HG03432 (cell line): ENCODE measurements around the gene HYAL3.
"Not testable (repeated sequence)": the region's sequence is repeated elsewhere in the genome, so short reads cannot be mapped to it uniquely, and the experiment has no call there.

Experiments used
- ATAC-seq: cut with Tn5 transposase; IDR thresholded peaks from one replicate; pipeline ENCODE4 v1.9.1; 2021; ENCODE audit warnings: mild to moderate bottlenecking, moderate library complexity; ENCODE audit not compliant: unreplicated experiment

HYAL3 gene

DNA sequence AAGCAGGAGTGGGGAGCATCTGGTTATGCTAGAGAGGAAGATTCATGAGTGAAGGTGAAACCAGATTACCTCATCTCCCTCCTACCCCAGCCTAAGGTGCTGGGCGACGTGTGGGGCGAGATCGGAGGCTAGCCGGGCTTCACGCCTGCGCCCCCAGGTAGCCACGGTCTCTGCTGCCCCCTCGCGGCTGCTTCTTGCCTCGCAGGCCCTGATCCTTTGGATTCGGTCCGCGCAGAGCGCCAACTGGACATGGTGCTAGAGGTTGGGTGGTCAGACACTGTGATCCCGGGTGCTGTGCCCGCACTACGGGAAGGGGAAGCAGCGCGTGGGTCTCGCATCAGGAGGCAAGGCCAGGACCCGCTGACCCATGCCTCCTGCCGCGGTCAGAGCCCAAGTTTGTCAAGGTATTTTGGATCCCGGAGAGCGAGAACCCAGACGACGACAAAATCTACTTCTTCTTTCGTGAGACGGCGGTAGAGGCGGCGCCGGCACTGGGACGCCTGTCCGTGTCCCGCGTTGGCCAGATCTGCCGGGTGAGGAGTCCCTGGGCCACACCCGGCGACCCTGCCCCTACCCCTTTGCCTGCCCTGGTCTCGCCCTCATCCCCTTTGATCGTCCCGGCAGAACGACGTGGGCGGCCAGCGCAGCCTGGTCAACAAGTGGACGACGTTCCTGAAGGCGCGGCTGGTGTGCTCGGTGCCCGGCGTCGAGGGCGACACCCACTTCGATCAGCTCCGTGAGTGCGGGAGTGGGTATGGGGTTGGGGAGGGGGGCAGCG is 26.1 kb downstream of the HYAL3 start:
- peak; percentile 81 for ATAC-seq

DNA sequence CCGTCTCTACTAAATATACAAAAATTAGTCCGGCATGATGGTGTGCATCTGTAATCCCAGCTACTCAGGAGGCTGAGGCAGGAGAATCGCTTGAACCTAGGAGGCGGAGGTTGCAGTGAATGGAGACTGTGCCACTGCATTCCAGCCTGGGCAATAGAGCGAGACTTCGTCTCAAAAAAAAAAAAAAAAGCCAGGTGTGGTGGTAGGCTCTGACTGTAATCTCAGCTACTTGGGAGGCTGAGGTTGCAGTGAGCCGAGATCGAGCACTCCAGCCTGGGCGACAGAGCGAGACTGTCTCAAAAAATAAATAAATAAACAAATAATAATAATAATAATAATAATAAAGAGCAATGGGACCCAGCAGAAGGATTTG is 26.7 kb downstream of the HYAL3 start:
- not testable (repeated sequence) for ATAC-seq

DNA sequence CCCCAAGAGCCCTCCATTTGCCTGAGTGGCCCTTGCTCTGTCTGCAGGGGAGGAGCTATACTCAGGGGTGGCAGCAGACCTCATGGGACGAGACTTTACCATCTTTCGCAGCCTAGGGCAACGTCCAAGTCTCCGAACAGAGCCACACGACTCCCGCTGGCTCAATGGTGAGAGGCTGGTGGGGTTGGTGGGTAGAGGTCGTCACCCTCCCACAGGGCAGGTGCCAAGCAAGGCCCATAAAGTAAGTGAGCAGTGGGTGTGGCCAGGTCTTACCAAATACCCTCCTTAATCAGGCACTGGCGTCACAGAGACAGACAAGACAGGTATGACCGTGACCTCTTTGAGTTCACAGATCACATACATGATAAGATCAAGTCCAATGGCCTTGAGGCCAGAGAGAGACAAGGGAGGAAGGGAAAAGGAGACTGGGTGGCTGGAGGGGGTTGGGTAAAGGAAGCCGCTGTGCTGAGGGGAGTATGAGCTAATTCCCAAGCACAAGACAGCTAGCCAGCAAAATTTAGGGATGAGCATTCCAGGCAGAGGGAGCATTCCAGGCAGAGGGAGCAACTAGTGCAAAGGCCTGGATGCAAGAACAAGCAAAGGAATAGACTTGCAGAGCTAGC is 27.8 kb downstream of the HYAL3 start:
- no peak for ATAC-seq

DNA sequence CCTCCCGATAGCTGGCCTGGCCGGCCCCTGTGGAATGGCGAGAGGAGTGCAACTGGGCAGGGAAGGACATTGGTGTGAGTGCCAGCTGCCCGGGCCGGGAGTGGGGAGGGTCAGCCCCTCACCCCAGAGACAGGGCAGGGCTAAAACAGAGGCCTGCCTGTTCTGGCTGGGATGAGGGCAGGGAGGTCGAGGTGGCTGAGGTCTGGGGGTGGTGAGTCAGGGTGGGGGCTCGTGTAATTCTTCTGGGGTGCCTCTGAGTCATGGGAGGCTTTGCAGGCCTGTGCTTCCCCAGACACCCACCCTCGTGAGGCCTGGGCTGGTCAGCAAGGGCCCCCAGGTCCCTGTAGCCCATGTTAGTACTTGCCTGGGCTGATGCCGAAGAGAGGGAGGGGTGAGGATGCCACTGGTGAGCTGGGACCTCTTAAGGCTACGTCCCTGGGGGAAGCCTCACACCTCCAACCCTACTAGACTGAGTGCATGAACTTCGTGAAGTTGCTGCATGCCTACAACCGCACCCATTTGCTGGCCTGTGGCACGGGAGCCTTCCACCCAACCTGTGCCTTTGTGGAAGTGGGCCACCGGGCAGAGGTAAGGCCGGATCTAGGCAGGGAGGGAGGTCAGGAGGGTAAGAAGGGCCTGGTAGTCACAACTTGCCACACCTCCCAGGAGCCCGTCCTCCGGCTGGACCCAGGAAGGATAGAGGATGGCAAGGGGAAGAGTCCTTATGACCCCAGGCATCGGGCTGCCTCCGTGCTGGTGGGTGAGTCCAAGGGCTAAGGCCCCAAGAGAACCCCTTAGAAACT is 28.6 kb downstream of the HYAL3 start:
- no peak for ATAC-seq

DNA sequence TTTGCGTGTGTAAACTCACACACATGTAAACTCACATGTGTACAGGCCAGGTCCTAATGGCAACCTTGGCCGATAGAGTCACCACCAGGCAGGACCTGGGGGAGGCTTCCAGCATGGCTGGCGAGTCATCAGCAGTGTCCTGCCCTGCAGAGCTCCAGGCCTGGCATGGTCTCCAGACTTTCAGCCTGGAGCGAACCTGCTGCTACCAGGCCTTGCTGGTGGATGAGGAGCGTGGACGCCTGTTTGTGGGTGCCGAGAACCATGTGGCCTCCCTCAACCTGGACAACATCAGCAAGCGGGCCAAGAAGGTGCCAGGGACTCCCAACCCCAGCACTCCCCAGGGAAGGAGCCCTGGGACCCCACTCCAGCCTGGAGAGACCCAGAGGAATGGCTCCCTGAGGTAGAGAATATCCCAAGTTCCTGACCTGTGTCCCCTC is 29.2 kb downstream of the HYAL3 start:
- ATAC-seq: no peak

DNA sequence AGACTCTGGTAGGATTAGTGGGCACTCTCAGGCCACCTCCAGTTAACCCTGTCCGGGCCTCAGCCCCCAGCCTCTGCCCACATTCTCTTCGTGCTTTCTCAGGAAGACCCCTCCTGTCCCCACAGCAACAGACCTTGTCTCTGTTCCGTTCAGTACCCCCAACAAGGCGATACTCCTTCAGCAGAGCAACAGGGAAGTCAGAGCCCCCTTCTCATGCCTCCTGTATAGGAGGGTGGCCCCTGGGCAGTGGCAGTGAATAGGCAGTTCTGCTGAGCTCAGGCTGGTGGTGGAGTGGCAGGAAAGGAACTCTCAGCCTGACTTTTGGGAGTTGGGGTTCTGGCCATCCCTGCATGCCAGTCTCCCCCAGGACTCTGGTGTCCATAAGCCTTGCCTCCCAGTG is 29.7 kb downstream of the HYAL3 start:
- no peak for ATAC-seq

DNA sequence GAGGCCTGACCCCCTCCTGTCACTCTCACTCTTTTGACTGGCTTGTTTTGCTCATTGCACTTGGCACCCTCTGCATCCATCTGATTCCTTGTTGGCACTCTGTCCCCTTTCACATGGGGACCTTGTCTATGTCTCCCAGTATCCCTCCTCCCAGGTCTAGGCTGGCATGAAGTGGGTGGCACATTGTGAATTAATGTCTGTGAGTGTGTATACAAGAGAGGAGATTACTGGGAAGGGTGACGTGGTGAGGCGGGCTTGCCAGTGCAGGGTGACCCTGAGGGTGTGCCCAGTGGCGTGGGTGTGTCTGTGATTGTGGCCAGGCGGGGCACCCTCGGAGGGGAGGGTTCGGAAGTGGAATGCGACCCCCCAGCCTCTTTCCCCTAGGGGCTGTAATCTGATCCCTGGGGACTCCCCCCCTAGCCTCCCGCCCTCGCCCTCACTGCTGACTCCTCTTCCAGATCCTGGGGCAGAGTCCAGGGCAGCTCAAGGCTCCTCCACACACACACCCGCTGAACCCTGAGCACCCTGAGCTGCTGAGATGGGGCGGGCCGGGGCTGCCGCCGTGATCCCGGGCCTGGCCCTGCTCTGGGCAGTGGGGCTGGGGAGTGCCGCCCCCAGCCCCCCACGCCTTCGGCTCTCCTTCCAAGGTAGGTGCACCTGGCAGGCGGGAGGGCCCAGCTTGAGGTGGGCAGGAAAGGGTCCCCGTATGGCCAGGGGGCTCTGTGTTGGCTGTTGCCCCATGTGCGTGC is 30.3 kb downstream of the HYAL3 start, which contains the start of gene SEMA3B:
SEMA3B (plus strand) TSS at position 445 of the 749 bp plus-strand sequence; CDS start at position 539, 94 bp downstream.
- no peak for ATAC-seq

DNA sequence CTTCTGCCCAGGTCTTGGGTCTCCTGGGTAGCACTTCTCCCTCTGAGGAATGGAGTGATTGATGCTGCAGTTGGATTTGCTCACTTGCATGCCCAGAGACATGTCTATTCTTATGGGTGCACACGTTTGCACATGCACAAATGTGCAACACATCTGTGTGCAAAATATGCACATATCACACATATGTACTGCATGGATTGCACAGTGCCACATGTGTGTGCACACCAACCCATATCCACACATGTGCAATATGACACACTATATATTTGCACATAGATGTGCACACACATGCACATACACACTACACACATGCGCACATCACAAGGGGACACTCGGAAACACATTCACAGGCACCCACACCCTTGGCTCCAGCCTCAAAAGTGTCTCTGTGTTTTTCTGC is 30.9 kb downstream of the HYAL3 start:
- ATAC-seq: no peak

DNA sequence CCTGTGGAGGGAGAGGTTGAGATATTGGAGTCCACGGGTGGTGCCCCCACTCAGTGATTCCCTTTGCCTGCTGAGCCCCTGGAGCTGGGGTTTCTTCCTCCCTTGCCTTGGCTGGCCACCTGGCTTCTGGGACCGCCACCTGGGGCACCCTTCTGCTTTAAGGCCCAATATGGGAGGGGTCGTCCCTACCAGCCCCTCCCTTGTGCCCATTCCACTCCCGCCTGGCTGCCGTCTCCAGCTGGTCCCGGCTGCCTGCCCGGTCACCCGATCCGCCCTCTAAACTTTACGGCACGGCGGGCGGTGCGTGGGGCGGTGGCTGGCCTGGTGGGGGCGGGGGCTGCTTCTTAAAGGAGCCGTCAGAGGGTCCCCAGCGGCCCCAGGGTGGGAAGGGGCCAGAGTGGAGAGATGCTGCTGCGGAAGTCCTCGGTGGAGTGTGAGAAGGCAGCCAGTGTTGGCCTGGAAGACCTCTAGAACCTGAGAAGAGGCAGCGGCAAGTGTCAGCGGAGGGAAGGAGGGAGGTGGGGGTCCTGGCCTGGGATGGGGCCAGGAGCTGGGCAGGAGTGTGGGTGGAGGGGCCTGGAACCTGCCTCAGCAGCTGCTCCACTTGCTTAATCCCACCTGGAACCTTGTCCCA is 31.8 kb downstream of the HYAL3 start:
- no peak for ATAC-seq

DNA sequence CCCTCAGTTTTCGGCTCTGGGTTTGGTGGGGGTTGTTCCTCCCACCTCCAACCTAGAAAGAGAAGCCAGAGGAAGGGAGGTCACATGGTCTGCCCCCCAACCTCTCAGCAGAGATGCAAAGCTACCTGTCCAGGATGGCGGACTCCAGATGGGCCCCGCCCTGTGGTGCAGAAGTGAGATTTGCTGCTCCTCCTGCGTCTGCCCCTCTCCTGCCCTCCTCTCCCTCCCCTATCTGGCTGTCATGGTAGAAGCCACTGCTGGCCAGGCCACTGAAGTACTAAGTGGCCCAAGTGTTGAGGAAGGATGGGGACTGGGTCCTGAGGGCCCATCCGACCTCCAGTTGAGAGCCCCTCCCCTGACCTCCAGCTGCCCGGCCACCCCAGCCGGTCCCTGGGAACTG is 32.4 kb downstream of the HYAL3 start:
- ATAC-seq: no peak

DNA sequence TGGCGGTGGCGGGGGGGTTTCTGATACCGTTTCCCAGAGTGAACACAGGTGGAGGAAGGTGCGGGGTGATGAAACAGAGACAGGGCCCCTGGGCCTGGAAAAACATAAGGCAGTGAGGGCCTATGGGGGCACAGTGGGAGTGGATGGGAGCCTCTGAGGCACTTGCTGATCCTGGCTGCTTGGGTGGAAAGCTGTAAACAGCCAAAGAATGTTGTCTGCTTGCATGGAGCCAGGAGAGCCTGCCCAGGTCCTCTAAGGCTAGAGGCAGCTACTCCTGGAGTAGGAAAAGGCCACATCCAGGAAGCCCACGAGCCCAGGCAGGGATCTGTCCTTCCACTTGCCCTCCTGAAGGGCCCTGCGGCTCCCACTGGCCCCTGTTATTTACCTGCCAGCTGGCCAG is 33.2 kb downstream of the HYAL3 start:
- ATAC-seq: no peak

DNA sequence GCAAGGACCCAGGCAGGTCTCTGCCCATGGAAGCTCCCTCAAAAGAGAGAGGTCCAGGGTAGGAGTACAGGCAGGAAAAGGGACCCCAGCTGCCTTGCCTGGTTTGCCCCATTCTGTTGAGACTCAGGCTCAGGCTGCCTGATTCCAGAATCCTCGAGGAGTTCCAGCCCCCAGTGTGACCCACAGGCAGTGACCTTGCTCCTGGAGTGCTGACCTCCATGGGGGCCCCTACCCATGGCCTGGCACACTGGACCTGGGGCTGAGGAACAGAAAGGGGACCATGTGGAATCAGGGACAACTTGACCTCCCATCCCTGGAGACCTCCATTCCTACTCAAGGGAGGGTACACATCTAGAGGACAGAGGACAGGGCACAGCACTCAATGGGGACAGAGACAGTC is 33.6 kb downstream of the HYAL3 start:
- ATAC-seq: no peak

DNA sequence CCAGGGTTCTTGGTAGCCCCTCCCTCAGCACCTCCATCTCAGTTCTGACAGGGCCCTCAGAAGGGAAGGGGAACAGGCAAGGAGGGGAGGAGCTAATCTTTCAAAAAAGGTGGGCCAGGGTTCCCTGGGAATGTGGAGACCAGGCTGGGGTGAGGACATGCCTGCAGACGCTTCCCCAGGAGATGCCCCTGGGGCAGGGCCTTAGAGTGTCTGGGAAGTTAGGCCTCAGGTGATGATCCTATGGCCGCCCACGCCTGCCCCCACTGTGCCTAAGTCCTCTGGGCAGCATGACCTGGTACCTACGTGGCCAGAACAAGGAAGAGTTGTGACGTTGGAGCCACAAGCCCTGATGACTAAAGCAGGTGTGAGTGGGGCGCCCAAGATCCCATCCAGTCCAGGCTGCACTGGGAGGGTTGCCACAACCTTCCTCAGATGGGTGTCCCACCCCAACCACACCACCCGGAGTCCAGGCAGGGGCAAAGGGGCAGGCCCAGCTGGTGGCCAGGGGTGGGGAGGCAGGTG is 34.2 kb downstream of the HYAL3 start:
- ATAC-seq: no peak

DNA sequence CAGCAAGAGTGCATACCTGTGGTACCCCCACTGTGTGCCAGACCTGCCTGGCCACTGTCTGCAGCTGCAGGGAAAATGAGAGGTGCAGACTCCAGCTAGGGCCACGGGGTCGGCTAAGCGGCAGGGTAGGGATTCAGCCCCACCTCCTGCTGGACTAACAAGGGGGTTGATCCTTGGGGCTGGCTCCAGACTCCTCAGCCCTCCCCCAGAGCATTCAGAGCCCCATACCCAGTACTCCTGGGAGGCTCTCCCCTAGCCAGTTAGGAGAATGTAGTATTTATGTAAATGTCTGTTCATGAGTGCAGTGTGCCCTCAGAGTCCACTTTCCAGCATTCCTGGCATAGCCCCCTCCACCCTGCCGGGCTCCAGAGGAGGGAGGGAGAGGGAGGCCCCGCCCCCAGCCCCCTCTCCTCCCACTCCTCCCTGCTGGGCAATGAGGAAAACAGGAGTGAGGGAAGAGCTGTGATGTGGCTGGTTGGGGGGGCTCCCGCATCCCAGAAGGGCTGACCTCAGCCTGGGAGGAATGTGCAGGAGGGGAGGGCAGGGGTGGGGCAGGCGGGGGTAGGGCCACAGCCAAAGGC is 34.7 kb downstream of the HYAL3 start:
- ATAC-seq: no peak

DNA sequence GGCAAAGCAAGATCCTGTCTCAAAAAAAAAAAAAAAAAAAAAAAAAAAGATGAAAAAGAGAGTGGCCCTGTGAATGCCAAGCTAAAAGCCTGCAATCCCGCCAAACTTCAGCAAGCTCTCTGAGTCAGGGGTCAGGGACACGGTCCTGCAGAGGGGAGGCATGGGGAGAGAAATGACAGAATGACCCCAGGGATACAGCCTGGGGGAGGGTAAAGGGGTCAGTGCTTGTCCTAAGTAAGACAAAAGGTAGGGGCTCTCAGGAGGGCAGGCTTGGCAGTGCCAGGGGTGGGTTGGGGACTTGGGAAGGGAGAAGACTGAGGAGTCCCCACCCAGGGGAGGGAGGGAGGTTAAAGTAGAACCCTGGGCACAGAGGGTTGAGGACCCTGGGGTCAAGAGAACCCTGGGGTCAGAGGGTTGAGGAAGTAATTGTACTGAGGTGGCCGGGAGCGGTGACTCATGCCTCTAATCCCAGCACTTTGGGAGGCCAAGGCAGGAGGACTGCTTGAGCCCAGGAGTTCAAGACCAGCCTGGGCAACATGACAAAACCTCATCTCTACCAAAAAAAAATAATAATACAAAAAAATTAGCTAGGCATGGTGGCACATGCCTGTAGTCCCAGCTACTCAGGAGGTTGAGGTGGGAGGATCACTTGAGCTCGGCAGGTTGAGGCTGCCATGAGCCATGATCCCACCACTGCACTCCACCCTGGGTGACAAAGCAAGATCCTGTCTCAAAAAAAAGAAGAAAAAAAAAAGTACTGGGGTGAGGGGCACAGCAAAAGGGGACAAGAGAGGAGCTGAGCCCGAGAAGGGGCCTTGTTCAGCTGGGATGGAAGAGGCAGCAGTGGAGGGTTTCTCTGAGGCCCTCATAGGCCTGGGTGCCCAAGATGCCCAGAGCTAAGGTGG is 35.5 kb downstream of the HYAL3 start:
- no peak for ATAC-seq

DNA sequence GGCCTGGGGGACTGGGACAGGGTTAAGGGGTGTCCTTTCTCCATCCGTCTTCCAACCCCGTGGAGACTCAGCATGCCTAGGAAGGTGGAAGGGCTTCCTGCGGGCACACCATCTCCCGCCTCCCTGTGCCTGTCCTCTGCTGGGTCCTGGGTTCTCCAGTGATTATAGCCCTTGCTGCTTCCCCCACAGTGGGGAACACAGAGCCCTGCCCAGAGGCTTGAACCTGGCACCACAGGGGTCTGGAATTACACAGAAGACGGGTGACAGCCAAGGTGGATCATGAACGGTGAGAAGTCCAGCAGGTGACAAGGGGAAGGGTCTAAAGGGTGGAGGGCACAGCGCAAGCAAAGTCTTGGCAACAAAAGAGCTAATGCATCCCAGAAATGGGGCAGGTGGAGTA is 36.4 kb downstream of the HYAL3 start:
- no peak for ATAC-seq

DNA sequence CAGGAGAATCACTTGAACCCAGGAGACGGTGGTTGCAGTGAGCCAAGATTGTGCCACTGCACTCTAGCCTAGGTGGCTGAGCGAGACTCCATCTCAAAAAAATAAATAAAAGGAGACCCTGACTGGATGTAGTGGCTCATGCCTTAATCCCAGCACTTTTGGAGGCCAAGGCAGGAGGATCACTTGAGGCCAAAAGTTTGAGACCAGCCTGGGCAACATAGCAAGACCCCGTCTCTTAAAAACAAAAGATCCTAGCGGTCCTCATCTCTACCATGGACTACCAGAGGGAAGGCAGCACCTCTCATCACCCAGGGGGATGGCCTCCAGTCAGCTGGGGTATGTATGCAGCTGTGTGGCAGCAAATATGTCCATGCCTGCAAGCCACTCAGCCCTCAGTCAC is 37.0 kb downstream of the HYAL3 start:
- ATAC-seq: not testable (repeated sequence)

DNA sequence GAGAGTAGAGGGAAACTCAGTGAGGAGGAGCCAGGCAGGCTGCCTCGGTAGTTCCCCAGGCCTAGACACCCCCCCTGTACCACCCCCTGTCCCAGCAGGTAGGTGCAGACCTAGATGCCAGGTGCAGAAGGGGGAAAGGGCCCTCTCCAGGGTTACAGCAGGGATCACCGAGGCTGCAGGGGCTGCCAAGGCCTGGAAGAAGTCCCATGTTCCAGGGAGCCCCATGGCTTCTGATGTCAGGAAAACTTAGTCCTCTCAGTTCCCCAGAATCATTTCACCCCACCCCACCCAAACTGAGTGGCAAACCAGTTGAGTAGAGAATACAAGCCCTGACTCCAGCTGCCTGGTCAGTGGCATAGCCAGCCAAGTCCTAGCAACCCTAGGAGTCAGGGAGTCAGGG is 37.7 kb downstream of the HYAL3 start:
- ATAC-seq: no peak

DNA sequence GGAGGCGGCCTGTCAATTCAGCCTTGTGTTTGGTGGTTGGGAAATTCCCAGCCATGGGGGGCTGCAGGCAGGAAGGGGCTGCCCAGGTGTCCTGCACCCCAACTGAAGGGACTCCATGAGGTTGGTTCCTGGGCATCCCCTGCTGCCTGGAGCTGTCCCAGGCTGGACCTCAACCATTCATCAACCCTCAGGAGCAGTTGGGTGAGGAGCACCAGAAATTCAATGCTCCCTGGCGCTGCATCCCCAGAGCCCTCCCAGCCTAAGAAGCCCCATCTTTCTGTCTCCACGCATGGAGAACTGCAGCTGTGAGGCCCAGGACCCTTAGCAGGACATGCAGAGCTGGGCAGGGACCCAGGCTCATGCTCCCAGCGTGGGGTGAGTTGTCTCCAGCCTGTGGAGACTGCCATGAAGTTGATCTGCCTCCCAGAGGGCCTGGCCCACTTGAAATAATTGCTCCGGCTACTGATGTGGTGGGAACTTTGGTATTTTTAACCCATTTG is 38.2 kb downstream of the HYAL3 start:
- ATAC-seq: no peak
